HL-60 (cell line): ENCODE measurements around the gene SMAD5.

ENCODE experiments used
- GABPA ChIP-seq: IDR thresholded peaks from 2 replicates; pipeline ENCODE4 v1.6.1; 2012; ENCODE audit warnings: low read depth
- POLR2AphosphoS5 ChIP-seq: IDR thresholded peaks from 2 replicates; pipeline ENCODE4 v1.6.1; 2012; ENCODE audit warnings: low read depth
- REST ChIP-seq: IDR thresholded peaks from 2 replicates; pipeline ENCODE4 v1.6.1; 2012; ENCODE audit warnings: low read depth; ENCODE audit not compliant: insufficient replicate concordance
- TF ChIP-seq, protein P1 (sequence below): IDR thresholded peaks from one replicate; pipeline ENCODE4 v1.5.1; 2011; ENCODE audit warnings: low read length, control low read depth, inconsistent platforms; ENCODE audit not compliant: insufficient read depth

GRCh38 chr5:136221340-136221739, 88.7 kb downstream of the SMAD5 start:
- TF ChIP-seq POLR2AphosphoS5, result no peak
- TF ChIP-seq, protein P1, sequence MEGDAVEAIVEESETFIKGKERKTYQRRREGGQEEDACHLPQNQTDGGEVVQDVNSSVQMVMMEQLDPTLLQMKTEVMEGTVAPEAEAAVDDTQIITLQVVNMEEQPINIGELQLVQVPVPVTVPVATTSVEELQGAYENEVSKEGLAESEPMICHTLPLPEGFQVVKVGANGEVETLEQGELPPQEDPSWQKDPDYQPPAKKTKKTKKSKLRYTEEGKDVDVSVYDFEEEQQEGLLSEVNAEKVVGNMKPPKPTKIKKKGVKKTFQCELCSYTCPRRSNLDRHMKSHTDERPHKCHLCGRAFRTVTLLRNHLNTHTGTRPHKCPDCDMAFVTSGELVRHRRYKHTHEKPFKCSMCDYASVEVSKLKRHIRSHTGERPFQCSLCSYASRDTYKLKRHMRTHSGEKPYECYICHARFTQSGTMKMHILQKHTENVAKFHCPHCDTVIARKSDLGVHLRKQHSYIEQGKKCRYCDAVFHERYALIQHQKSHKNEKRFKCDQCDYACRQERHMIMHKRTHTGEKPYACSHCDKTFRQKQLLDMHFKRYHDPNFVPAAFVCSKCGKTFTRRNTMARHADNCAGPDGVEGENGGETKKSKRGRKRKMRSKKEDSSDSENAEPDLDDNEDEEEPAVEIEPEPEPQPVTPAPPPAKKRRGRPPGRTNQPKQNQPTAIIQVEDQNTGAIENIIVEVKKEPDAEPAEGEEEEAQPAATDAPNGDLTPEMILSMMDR, result no peak
- TF ChIP-seq GABPA, result no peak
- no peak for TF ChIP-seq REST
